Vagina (tissue), 2 donors: ENCODE measurements around the gene MRNIP.

Experiments
- CTCF ChIP-seq, 3 experiments: fragments of 450-650 bp in 2 of 3; fragments of 200-600 bp in 1 of 3; sonication (generic) in 1 of 3; IDR thresholded peaks; one replicate each; pipeline ENCODE4 v1.5.1; 2017 to 2019; ENCODE audit warnings: antibody characterized with exemption in 3 of 3, mild to moderate bottlenecking in 2 of 3, moderate library complexity in 2 of 3
- POLR2A ChIP-seq, 2 donors: fragments of 450-650 bp; IDR thresholded peaks; one replicate each; pipeline ENCODE4 v1.6.1; 2017; ENCODE audit warnings: antibody characterized with exemption in 2 of 2, mild to moderate bottlenecking in 2 of 2, moderate library complexity in 2 of 2
- POLR2AphosphoS5 ChIP-seq, 2 donors: sonication (generic); formaldehyde crosslinking; IDR thresholded peaks; one replicate each; pipeline ENCODE4 v1.9.0; 2017; ENCODE audit warnings: antibody characterized with exemption in 2 of 2, mild to moderate bottlenecking in 2 of 2, low read depth in 1 of 2; ENCODE audit not compliant: insufficient read depth in 1 of 2

GRCh38 chr5:179796877-179797608 lies 61.6 kb downstream of the MRNIP start:
- TF ChIP-seq POLR2AphosphoS5 (IDR thresholded peaks at IDR 0.05; ENCODE audit: insufficient read depth in 1 of 2, low read depth in 1 of 2) (no peak), POLR2A (IDR thresholded peaks at IDR 0.05) (no peak), CTCF (IDR thresholded peaks at IDR 0.05) (no peak)
